ENCODE results near the gene ABCB1. TPM values are rescaled to one million over a fixed set of nuclear protein-coding genes. Genes with fewer than 3 reads are reported as not detected.

Gene ABCB1
- total and polyA plus RNA-seq, 2 donors (not counting 3 experiments of a cell fraction or from before 2014, with no cell fraction given), result 7.1 to 7.5 TPM

DNA sequence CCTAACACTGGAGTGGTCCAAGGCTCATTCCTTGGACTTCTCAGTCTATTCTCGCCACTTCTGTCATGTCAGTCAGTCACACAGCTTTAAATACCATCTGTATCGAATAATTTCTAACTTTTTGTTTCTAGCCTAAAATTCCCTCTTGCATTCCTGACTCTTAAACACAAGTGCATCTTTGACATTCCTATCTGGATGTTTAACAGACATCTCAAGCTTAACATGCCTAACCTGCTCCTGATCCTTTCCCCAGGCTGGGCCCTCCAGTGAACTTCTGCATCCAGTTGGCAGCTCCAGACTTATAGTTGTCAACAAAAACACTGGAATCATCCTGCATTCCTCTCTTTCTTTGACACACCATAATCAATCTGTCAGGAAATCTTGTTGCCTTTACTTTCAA lies 120.7 kb downstream of the ABCB1 start:
- FAIRE-seq, result no peak
- dilution Hi-C loops (cut with MboI; ENCODE audit: extremely low pct_ligation_motif_present, low sequenced_read_pairs), result no loop called here
- DNase-seq (ENCODE audit: low read depth, low spot score), result no peak
- Histone ChIP-seq H3K27ac (ENCODE audit: insufficient read depth, low read depth, low read length) (no peak overlapping the region), H3K9me3 (replicated peaks; ENCODE audit: control insufficient read depth, insufficient read depth, low read length) (no peaks in the 10 kb centered on the region), H3K9ac (replicated peaks; ENCODE audit: extremely low read depth, insufficient read depth, low read length) (no peak overlapping the region), H3K79me2 (ENCODE audit: control insufficient read depth, insufficient read depth, low read length) (no peaks in the 10 kb centered on the region), H3K4me2 (ENCODE audit: insufficient read depth, low read length) (no peak overlapping the region), H3K9me1 (replicated peaks; ENCODE audit: control insufficient read depth, extremely low read depth, insufficient read depth, low read length) (no peaks in the 10 kb centered on the region), H3K4me3 (replicated peaks in 1 of 3; ENCODE audit: insufficient read depth in 1 of 3, low read depth in 1 of 3, low read length in 3 of 3) (no peak overlapping the region), H2AFZ (ENCODE audit: low read depth, low read length) (no peak overlapping the region), H3K27me3 (ENCODE audit: control insufficient read depth in 2 of 2, insufficient read depth in 2 of 2, low read length in 2 of 2) (peaks cover 15 to 39% of the 10 kb centered on the region in 2 experiments), H4K20me1 (replicated peaks; ENCODE audit: control insufficient read depth, extremely low read depth, insufficient read depth, low read length) (no peaks in the 10 kb centered on the region), H3K4me1 (ENCODE audit: control insufficient read depth, extremely low read depth, insufficient read depth, low read length) (peaks cover 5% of the 10 kb centered on the region), H3K36me3 (ENCODE audit: control insufficient read depth in 2 of 2, extremely low read depth in 1 of 2, insufficient read depth in 2 of 2, low read length in 2 of 2) (no peaks in the 10 kb centered on the region)
- BruUV-seq (replicated peaks), result no TSS peak
- TF ChIP-seq, protein P1, sequence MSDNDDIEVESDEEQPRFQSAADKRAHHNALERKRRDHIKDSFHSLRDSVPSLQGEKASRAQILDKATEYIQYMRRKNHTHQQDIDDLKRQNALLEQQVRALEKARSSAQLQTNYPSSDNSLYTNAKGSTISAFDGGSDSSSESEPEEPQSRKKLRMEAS (IDR thresholded peaks at IDR 0.05; ENCODE audit: insufficient read depth, insufficient read length), result no peak
- TF ChIP-seq POLR2A (IDR thresholded peaks at IDR 0.05; ENCODE audit: low read depth, low read length), result no peak
- ChIA-PET CTCF (no interaction called here), POLR2A (no interaction called here)
- intact Hi-C loops (cut with micrococcal nuclease), result no loop called here

DNA sequence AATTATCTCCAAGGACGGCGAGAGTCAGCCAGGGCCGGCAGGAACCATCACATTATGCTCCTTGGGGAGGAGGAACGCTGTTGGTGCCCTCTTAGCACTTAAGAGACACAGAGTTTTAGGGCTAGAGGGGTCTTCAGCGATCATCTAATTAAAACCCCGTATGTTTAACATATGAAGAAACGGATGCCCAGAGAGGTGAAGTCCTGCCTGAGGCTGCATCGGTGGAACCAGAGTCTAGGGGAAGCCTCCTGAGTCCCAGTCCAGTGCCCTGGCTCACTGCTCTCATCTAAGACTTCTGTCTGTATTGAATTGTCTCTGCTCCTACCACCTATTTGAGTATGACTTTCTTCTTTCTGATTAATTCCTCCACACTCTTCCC lies 124.5 kb downstream of the ABCB1 start:
- Histone ChIP-seq H3K9ac (replicated peaks; ENCODE audit: extremely low read depth, insufficient read depth, low read length) (no peak overlapping the region), H3K4me3 (replicated peaks in 1 of 3; ENCODE audit: insufficient read depth in 1 of 3, low read depth in 1 of 3, low read length in 3 of 3) (no peak overlapping the region), H3K9me1 (replicated peaks; ENCODE audit: control insufficient read depth, extremely low read depth, insufficient read depth, low read length) (no peaks in the 10 kb centered on the region), H4K20me1 (replicated peaks; ENCODE audit: control insufficient read depth, extremely low read depth, insufficient read depth, low read length) (no peaks in the 10 kb centered on the region), H3K27me3 (ENCODE audit: control insufficient read depth in 2 of 2, insufficient read depth in 2 of 2, low read length in 2 of 2) (peaks cover 26 to 58% of the 10 kb centered on the region in 2 experiments), H3K27ac (ENCODE audit: insufficient read depth, low read depth, low read length) (no peak overlapping the region), H3K4me1 (ENCODE audit: control insufficient read depth, extremely low read depth, insufficient read depth, low read length) (peaks cover 6% of the 10 kb centered on the region), H3K79me2 (ENCODE audit: control insufficient read depth, insufficient read depth, low read length) (no peaks in the 10 kb centered on the region), H2AFZ (ENCODE audit: low read depth, low read length) (no peak overlapping the region), H3K36me3 (ENCODE audit: control insufficient read depth in 2 of 2, extremely low read depth in 1 of 2, insufficient read depth in 2 of 2, low read length in 2 of 2) (no peaks in the 10 kb centered on the region), H3K9me3 (replicated peaks; ENCODE audit: control insufficient read depth, insufficient read depth, low read length) (no peaks in the 10 kb centered on the region), H3K4me2 (ENCODE audit: insufficient read depth, low read length) (no peak overlapping the region)
- TF ChIP-seq, protein P1 (IDR thresholded peaks at IDR 0.05; ENCODE audit: insufficient read depth, insufficient read length), result no peak
- no peak for TF ChIP-seq POLR2A (IDR thresholded peaks at IDR 0.05; ENCODE audit: low read depth, low read length)
- no peak for TF ChIP-seq JUN (IDR thresholded peaks at IDR 0.05; ENCODE audit: borderline replicate concordance, insufficient read depth, insufficient read length, low read depth)
- no peak for TF ChIP-seq GATA2 (IDR thresholded peaks at IDR 0.05; ENCODE audit: insufficient read depth, insufficient read length, low read depth, low read length)
- TF ChIP-seq EZH2 (IDR thresholded peaks at IDR 0.05; ENCODE audit: borderline replicate concordance, low read depth, low read length, severe bottlenecking), result peak; percentile 13
- no peak for TF ChIP-seq POLR2AphosphoS5 (IDR thresholded peaks at IDR 0.05; ENCODE audit: insufficient read depth, low read depth, low read length)
- DNase-seq (ENCODE audit: low read depth, low spot score) (no peak), FAIRE-seq (no peak)
- dilution Hi-C loops (cut with MboI; ENCODE audit: extremely low pct_ligation_motif_present, low sequenced_read_pairs), result no loop called here
- BruUV-seq (replicated peaks), result no TSS peak
- ChIA-PET POLR2A (no interaction called here), CTCF (no interaction called here)
- intact Hi-C loops (cut with micrococcal nuclease), result no loop called here
